HG03342 (cell line): ENCODE measurements around the gene C5orf52.
"Not testable (repeated sequence)": the region's sequence is repeated elsewhere in the genome, so short reads cannot be mapped to it uniquely, and the experiment has no call there.

Source experiments
- ATAC-seq: cut with Tn5 transposase; IDR thresholded peaks from one replicate; pipeline ENCODE4 v1.9.1; 2021; ENCODE audit warnings: mild to moderate bottlenecking, moderate library complexity; ENCODE audit not compliant: unreplicated experiment

Gene C5orf52

DNA sequence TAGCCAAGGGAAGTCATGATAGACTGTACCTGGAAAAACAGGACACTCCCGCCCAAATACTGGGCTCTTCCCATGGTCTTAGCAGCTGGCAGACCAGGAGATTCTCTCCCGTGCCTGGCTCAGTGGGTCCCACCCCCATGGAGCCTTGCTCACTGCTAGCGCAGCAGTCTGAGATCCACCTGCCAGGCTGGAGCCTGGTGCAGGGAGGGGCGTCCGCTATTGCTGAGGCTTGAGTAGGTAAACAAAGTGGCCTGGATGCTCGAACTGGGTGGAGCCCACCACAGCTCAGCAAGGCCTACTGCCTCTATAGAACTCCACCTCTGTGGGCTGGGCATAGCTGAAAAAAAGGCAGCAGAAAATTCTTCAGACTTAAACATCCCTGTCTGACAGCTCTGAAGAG lies 49.8 kb downstream of the C5orf52 start:
- no peak for ATAC-seq

- not testable (repeated sequence) for ATAC-seq
These were observed 51.6 kb downstream of the C5orf52 start for GRCh38 chr5:157722895-157723294.

GRCh38 chr5:157726607-157727006 lies 55.3 kb downstream of the C5orf52 start:
- ATAC-seq, result not testable (repeated sequence)

DNA sequence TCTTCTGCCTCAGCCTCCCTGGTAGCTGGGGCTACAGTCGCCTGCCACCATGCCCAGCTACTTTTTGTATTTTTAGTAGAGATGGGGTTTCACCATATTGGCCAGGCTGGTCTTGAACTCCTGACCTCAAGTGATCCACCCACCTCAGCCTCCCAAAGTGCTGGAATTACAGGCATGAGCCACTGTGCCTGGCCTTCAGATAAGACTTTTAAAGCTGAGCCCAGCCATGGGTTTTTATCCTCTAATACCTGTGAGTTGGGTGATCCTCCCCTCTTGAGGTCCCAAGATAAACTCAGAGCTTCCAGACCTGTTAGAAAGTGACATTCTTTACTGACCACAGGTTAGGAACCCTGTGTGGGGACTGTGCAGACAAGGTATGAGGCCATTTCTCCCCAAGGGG lies 56.5 kb downstream of the C5orf52 start:
- not testable (repeated sequence) for ATAC-seq
